PFSK-1 (cell line): ENCODE measurements around the gene GMIP.

ENCODE experiments used
- POLR2AphosphoS5 ChIP-seq: IDR thresholded peaks from 2 replicates; pipeline ENCODE4 v1.6.1; 2012; ENCODE audit warnings: low read depth, mild to moderate bottlenecking, control low read depth, low read length, moderate library complexity
- REST ChIP-seq, 2 experiments: IDR thresholded peaks; 2 replicates each; pipeline versions ENCODE4 v1.6.1 to v1.8.0; 2011 to 2012; ENCODE audit warnings: low read depth in 2 of 2, low read length in 2 of 2, control low read depth in 1 of 2, inconsistent platforms in 1 of 2, mild to moderate bottlenecking in 1 of 2, moderate library complexity in 1 of 2; ENCODE audit not compliant: insufficient read depth in 1 of 2
- TAF1 ChIP-seq: IDR thresholded peaks from 2 replicates; pipeline ENCODE4 v1.6.1; 2012; ENCODE audit warnings: low read length, control low read depth, borderline replicate concordance; ENCODE audit not compliant: insufficient read depth

DNA sequence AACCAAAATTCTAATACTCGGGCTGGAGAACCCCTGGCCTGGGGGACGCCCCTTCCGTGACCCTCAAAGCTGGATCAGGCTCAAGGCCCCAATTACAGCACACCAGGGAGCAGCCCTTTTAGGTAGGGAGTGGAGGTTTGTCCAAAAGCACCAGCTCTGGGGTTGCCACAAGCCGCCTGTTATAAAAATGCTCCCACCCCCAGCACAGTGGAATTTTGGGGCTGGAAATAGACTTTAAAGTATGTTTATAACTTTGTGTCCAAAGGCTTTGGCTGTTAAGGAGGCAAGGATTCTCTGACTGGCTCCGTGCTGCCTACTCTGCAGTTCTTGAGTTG, 564 bp upstream of the GMIP start:
- no peak for TF ChIP-seq TAF1
- no peak for TF ChIP-seq POLR2AphosphoS5
- no peak for TF ChIP-seq REST (IDR thresholded peaks at IDR 0.05; ENCODE audit: insufficient read depth in 1 of 2, low read depth in 2 of 2, low read length in 2 of 2)
